ENCODE results near the gene RGS13.
A peak's percentile ranks its signal among the peaks of the same experiment; 100 is the strongest.

Gene RGS13

DNA sequence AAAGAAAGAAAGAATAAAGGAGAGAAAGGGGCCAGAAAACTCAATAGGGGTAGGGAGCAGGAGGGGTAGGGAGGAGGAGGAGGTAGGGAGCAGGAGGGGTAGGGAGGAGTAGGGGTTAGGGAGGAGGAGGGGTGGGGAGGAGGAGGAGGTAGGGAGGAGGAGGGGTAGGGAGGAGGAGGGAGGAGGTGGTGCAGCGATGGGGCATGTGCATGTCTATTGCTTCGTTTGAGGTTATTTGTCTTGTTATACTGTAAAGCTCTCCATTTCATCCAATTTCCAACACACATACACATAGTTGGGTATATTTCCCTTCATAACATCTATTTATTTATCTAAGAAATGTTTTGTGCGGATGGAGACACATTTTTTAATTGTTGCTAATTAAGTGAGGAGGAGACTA, 40.6 kb upstream of the RGS13 start:
- Histone ChIP-seq H3K36me3 (ENCODE audit: insufficient read depth, low read length) (no peaks in the 10 kb centered on the region), H3K79me2 (ENCODE audit: insufficient read depth, low read length) (no peaks in the 10 kb centered on the region), H3K9me2 (replicated peaks; ENCODE audit: low read depth, low read length) (no peaks in the 10 kb centered on the region), H3K27me3 (ENCODE audit: insufficient read depth, low read length, poor library complexity, severe bottlenecking) (no peaks in the 10 kb centered on the region), H3K4me2 (ENCODE audit: low read depth, low read length, poor library complexity, severe bottlenecking) (no peak overlapping the region), H3K4me1 (ENCODE audit: insufficient read depth, low read length, poor library complexity, severe bottlenecking) (peaks cover 26% of the 10 kb centered on the region), H3F3A (ENCODE audit: low read depth) (no peaks in the 10 kb centered on the region), H4K20me1 (ENCODE audit: insufficient read depth, low read length, poor library complexity, severe bottlenecking) (no peaks in the 10 kb centered on the region), H3K9ac (ENCODE audit: low read depth, low read length, poor library complexity, severe bottlenecking) (no peak overlapping the region), H3K4me3 (ENCODE audit: low read length, poor library complexity, severe bottlenecking) (no peak overlapping the region), H2AFZ (ENCODE audit: low read length) (no peak overlapping the region), H3K9me3 (ENCODE audit: insufficient read depth, low read depth, low read length) (no peaks in the 10 kb centered on the region)
- TF ChIP-seq EZH2phosphoT487 (IDR thresholded peaks at IDR 0.05; ENCODE audit: borderline replicate concordance) = no peak

- no peaks in the 10 kb centered on the region for H4K20me1 ChIP-seq (ENCODE audit: insufficient read depth, low read length, poor library complexity, severe bottlenecking)
- H2AFZ ChIP-seq (ENCODE audit: low read length) = no peak overlapping the region
- H3K9ac ChIP-seq (ENCODE audit: low read depth, low read length, poor library complexity, severe bottlenecking) = no peak overlapping the region
- no peaks in the 10 kb centered on the region for H3K9me2 ChIP-seq (replicated peaks; ENCODE audit: low read depth, low read length)
- no peaks in the 10 kb centered on the region for H3K27me3 ChIP-seq (ENCODE audit: insufficient read depth, low read length, poor library complexity, severe bottlenecking)
- no peaks in the 10 kb centered on the region for H3K79me2 ChIP-seq (ENCODE audit: insufficient read depth, low read length)
- H3K9me3 ChIP-seq (ENCODE audit: insufficient read depth, low read depth, low read length) = no peaks in the 10 kb centered on the region
- TF ChIP-seq, protein P1, sequence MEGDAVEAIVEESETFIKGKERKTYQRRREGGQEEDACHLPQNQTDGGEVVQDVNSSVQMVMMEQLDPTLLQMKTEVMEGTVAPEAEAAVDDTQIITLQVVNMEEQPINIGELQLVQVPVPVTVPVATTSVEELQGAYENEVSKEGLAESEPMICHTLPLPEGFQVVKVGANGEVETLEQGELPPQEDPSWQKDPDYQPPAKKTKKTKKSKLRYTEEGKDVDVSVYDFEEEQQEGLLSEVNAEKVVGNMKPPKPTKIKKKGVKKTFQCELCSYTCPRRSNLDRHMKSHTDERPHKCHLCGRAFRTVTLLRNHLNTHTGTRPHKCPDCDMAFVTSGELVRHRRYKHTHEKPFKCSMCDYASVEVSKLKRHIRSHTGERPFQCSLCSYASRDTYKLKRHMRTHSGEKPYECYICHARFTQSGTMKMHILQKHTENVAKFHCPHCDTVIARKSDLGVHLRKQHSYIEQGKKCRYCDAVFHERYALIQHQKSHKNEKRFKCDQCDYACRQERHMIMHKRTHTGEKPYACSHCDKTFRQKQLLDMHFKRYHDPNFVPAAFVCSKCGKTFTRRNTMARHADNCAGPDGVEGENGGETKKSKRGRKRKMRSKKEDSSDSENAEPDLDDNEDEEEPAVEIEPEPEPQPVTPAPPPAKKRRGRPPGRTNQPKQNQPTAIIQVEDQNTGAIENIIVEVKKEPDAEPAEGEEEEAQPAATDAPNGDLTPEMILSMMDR (conservative IDR thresholded peaks at IDR 0.05; ENCODE audit: low read length) = no peak
- no peak for TF ChIP-seq EZH2phosphoT487 (IDR thresholded peaks at IDR 0.05; ENCODE audit: borderline replicate concordance)
- peaks cover 33% of the 10 kb centered on the region for H3K4me1 ChIP-seq (ENCODE audit: insufficient read depth, low read length, poor library complexity, severe bottlenecking)
- H3F3A ChIP-seq (ENCODE audit: low read depth) = no peaks in the 10 kb centered on the region
- no peak overlapping the region for H3K4me3 ChIP-seq (ENCODE audit: low read length, poor library complexity, severe bottlenecking)
- no peaks in the 10 kb centered on the region for H3K36me3 ChIP-seq (ENCODE audit: insufficient read depth, low read length)
- peak overlapping the region; percentile 30 for H3K4me2 ChIP-seq (ENCODE audit: low read depth, low read length, poor library complexity, severe bottlenecking)
These were observed 37.4 kb upstream of the RGS13 start for GRCh38 chr1:192598589-192598988.

DNA sequence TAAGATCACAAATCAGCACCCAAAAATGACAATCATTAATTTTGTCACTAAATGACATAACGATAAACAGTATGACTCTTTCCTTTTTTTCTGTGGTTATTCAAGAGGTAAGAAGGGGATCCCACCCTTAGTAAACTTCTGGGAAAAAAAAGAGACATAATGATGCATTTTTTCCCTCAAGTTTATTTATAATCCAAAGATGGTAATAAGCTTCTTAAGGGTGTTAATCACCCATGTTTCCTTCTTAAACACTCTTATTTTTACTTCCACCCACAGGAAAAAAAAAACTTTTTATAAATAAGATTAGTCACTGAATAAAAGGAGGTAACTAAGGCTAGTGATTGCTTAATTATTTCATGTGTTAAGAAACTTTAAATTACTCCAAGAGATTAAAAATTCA, 35.7 kb upstream of the RGS13 start:
- no peak overlapping the region for H2AFZ ChIP-seq (ENCODE audit: low read length)
- no peaks in the 10 kb centered on the region for H3K27me3 ChIP-seq (ENCODE audit: insufficient read depth, low read length, poor library complexity, severe bottlenecking)
- H3K9ac ChIP-seq (ENCODE audit: low read depth, low read length, poor library complexity, severe bottlenecking) = no peak overlapping the region
- no peaks in the 10 kb centered on the region for H4K20me1 ChIP-seq (ENCODE audit: insufficient read depth, low read length, poor library complexity, severe bottlenecking)
- no peak overlapping the region for H3K4me3 ChIP-seq (ENCODE audit: low read length, poor library complexity, severe bottlenecking)
- no peaks in the 10 kb centered on the region for H3K36me3 ChIP-seq (ENCODE audit: insufficient read depth, low read length)
- H3F3A ChIP-seq (ENCODE audit: low read depth) = no peaks in the 10 kb centered on the region
- H3K4me2 ChIP-seq (ENCODE audit: low read depth, low read length, poor library complexity, severe bottlenecking) = no peak overlapping the region
- no peak for TF ChIP-seq EZH2phosphoT487 (IDR thresholded peaks at IDR 0.05; ENCODE audit: borderline replicate concordance)
- TF ChIP-seq, protein P1 (conservative IDR thresholded peaks at IDR 0.05; ENCODE audit: low read length) = no peak
- no peaks in the 10 kb centered on the region for H3K9me2 ChIP-seq (replicated peaks; ENCODE audit: low read depth, low read length)
- no peaks in the 10 kb centered on the region for H3K79me2 ChIP-seq (ENCODE audit: insufficient read depth, low read length)
- no peaks in the 10 kb centered on the region for H3K9me3 ChIP-seq (ENCODE audit: insufficient read depth, low read depth, low read length)
- H3K4me1 ChIP-seq (ENCODE audit: insufficient read depth, low read length, poor library complexity, severe bottlenecking) = peaks cover 39% of the 10 kb centered on the region

DNA sequence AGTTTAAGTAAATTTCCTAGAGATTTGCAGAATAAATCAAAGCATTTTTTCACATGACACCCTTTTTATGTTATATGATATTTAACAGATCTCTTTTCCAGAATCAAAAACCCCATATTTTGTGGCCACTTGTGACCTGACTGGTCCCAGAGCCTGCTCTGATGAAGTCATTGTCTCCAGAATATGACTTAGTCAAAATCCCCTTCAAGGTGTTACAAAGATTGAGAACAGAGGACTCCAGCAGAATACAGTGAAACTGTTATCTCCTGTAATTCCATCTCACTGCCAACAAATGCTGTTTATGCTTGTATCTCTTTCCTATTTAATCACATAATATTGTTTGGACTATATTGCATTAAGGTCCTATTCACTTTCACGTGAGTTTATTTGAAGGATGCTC, 34.8 kb upstream of the RGS13 start:
- H3K4me2 ChIP-seq (ENCODE audit: low read depth, low read length, poor library complexity, severe bottlenecking) = no peak overlapping the region
- no peaks in the 10 kb centered on the region for H3F3A ChIP-seq (ENCODE audit: low read depth)
- H3K4me1 ChIP-seq (ENCODE audit: insufficient read depth, low read length, poor library complexity, severe bottlenecking) = peaks cover 42% of the 10 kb centered on the region
- no peak overlapping the region for H3K4me3 ChIP-seq (ENCODE audit: low read length, poor library complexity, severe bottlenecking)
- no peaks in the 10 kb centered on the region for H3K27me3 ChIP-seq (ENCODE audit: insufficient read depth, low read length, poor library complexity, severe bottlenecking)
- no peak overlapping the region for H2AFZ ChIP-seq (ENCODE audit: low read length)
- H3K9ac ChIP-seq (ENCODE audit: low read depth, low read length, poor library complexity, severe bottlenecking) = no peak overlapping the region
- TF ChIP-seq, protein P1 (conservative IDR thresholded peaks at IDR 0.05; ENCODE audit: low read length) = no peak
- no peak for TF ChIP-seq EZH2phosphoT487 (IDR thresholded peaks at IDR 0.05; ENCODE audit: borderline replicate concordance)
- no peaks in the 10 kb centered on the region for H3K79me2 ChIP-seq (ENCODE audit: insufficient read depth, low read length)
- H3K36me3 ChIP-seq (ENCODE audit: insufficient read depth, low read length) = no peaks in the 10 kb centered on the region
- H3K9me3 ChIP-seq (ENCODE audit: insufficient read depth, low read depth, low read length) = no peaks in the 10 kb centered on the region
- no peaks in the 10 kb centered on the region for H3K9me2 ChIP-seq (replicated peaks; ENCODE audit: low read depth, low read length)
- no peaks in the 10 kb centered on the region for H4K20me1 ChIP-seq (ENCODE audit: insufficient read depth, low read length, poor library complexity, severe bottlenecking)
